GM08714 (cell line): ENCODE results near the gene NOM1.
A peak's percentile ranks its signal among the peaks of the same experiment; 100 is the strongest.
"Not testable (repeated sequence)": the region's sequence is repeated elsewhere in the genome, so short reads cannot be mapped to it uniquely, and the experiment has no call there.

ENCODE experiments used
- H3K4me3 ChIP-seq: fragments of 200-500 bp; sonication (Bioruptor generic); 2 replicates; pipeline ENCODE4 v1.5.1; 2014; ENCODE audit warnings: mild to moderate bottlenecking, low read length, inconsistent platforms
- ZNF274 ChIP-seq: IDR thresholded peaks from 2 replicates; pipeline ENCODE4 v1.6.1; 2012; ENCODE audit warnings: mild to moderate bottlenecking, low read depth, low read length

NOM1 gene

GRCh38 chr7:156949541-156950380, at the start of gene NOM1:
NOM1 (plus strand) TSS chr7:156949712; CDS start chr7:156949738, 26 bp downstream.
- peak within 1 kb of the TSS; percentile 94 for H3K4me3 ChIP-seq
- TF ChIP-seq ZNF274 = no peak

- not testable (repeated sequence) for H3K4me3 ChIP-seq
Measured at GRCh38 chr7:156900093-156900492, 49.4 kb upstream of the NOM1 start.

GRCh38 chr7:156903232-156903909, 46.1 kb upstream of the NOM1 start:
- TF ChIP-seq ZNF274 = no peak
- H3K4me3 ChIP-seq = no peak overlapping the region

- no peak overlapping the region for H3K4me3 ChIP-seq
- TF ChIP-seq ZNF274 = no peak
Measured at GRCh38 chr7:156906200-156906649, 43.3 kb upstream of the NOM1 start.

- no peak for TF ChIP-seq ZNF274
- no peak overlapping the region for H3K4me3 ChIP-seq
Measured at GRCh38 chr7:156907656-156908055, 41.9 kb upstream of the NOM1 start.

- not testable (repeated sequence) for H3K4me3 ChIP-seq
Measured at GRCh38 chr7:156909574-156910252, 39.8 kb upstream of the NOM1 start.

- no peak for TF ChIP-seq ZNF274
- H3K4me3 ChIP-seq = no peak overlapping the region
Measured at GRCh38 chr7:156918635-156919034, 30.9 kb upstream of the NOM1 start.

- TF ChIP-seq ZNF274 = no peak
- H3K4me3 ChIP-seq = no peak overlapping the region
Measured at GRCh38 chr7:156919132-156919713, 30.3 kb upstream of the NOM1 start.

- TF ChIP-seq ZNF274 = no peak
Measured at GRCh38 chr7:156920076-156920475, 29.4 kb upstream of the NOM1 start.

GRCh38 chr7:156920487-156921373, 28.8 kb upstream of the NOM1 start:
- H3K4me3 ChIP-seq = not testable (repeated sequence)

More at GRCh38 chr7:156920076-156920475, 29.4 kb upstream of the NOM1 start:
- no peak overlapping the region for H3K4me3 ChIP-seq

GRCh38 chr7:156922304-156922703, 27.2 kb upstream of the NOM1 start:
- H3K4me3 ChIP-seq = not testable (repeated sequence)

- H3K4me3 ChIP-seq = not testable (repeated sequence)
Measured at GRCh38 chr7:156925821-156926220, 23.7 kb upstream of the NOM1 start.

GRCh38 chr7:156927571-156928405, 21.7 kb upstream of the NOM1 start:
- H3K4me3 ChIP-seq = no peak overlapping the region
- no peak for TF ChIP-seq ZNF274

GRCh38 chr7:156928406-156928747, 21.1 kb upstream of the NOM1 start:
- no peak overlapping the region for H3K4me3 ChIP-seq
- TF ChIP-seq ZNF274 = no peak
